Caco-2 (cell line): ENCODE measurements around the gene HDAC4. TPM values are rescaled to one million over a fixed set of nuclear protein-coding genes. Genes with fewer than 3 reads are reported as not detected.

Source experiments
- BruUV-seq: library from RNA; stranded (reverse); fragments of 400-500 nt; replicated peaks from 2 replicates; lab custom pipeline; 2021; lab: Mats Ljungman, UMichigan
- CTCF ChIA-PET: fragments of 300-600 bp; sonication (Branson Sonifier 250); formaldehyde crosslinking; loops from one replicate; lab custom pipeline; 2022; ENCODE audit warnings: antibody characterized with exemption; lab: Charles Lee
- POLR2A ChIA-PET: fragments of 300-600 bp; sonication (Branson Sonifier 250); formaldehyde crosslinking; loops from one replicate; lab custom pipeline; 2022; ENCODE audit warnings: antibody characterized with exemption; lab: Charles Lee
- DNase-seq, 2 experiments: peaks; one replicate each; pipeline versions ENCODE4 v3.0.0 to v3.0.0-alpha.2; 2020 to 2022
- H3K27me3 ChIP-seq: replicated peaks from 2 replicates; pipeline ENCODE4 v1.6.0; 2011; ENCODE audit warnings: low read length; ENCODE audit not compliant: control insufficient read depth, insufficient read depth
- H3K36me3 ChIP-seq: 2 replicates; pipeline ENCODE4 v1.5.1; 2011; ENCODE audit warnings: low read length; ENCODE audit not compliant: control insufficient read depth, insufficient read depth
- H3K4me1 ChIP-seq: fragments of 250-450 bp; sonication (Bioruptor Pico); 2 replicates; pipeline ENCODE4 v1.5.1; 2020; ENCODE audit warnings: mild to moderate bottlenecking
- H3K4me3 ChIP-seq: 2 replicates; pipeline ENCODE4 v1.5.1; 2011; ENCODE audit warnings: low read depth, mild to moderate bottlenecking, control low read depth, low read length
- H3K9me3 ChIP-seq: fragments of 250-450 bp; sonication (Bioruptor Pico); 2 replicates; pipeline ENCODE4 v1.5.1; 2020; ENCODE audit warnings: mild to moderate bottlenecking, moderate library complexity
- H3K27ac Mint-ChIP-seq: one replicate; pipeline ENCODE4 v1.8.0; 2022; ENCODE audit warnings: mixed read lengths; ENCODE audit not compliant: unreplicated experiment
- H3K27me3 Mint-ChIP-seq: one replicate; pipeline ENCODE4 v1.8.0; 2022; ENCODE audit warnings: mixed read lengths; ENCODE audit not compliant: insufficient read depth, unreplicated experiment
- H3K36me3 Mint-ChIP-seq: one replicate; pipeline ENCODE4 v1.8.0; 2022; ENCODE audit warnings: mild to moderate bottlenecking, mixed read lengths; ENCODE audit not compliant: insufficient read depth, unreplicated experiment
- H3K4me1 Mint-ChIP-seq: one replicate; pipeline ENCODE4 v1.8.0; 2022; ENCODE audit warnings: low read depth, mixed read lengths; ENCODE audit not compliant: unreplicated experiment
- H3K4me3 Mint-ChIP-seq: one replicate; pipeline ENCODE4 v1.8.0; 2022; ENCODE audit warnings: mild to moderate bottlenecking, moderate library complexity, mixed read lengths; ENCODE audit not compliant: unreplicated experiment
- H3K9me3 Mint-ChIP-seq: one replicate; pipeline ENCODE4 v1.8.0; 2022; ENCODE audit warnings: mixed read lengths; ENCODE audit not compliant: unreplicated experiment
- CTCF ChIP-seq, 2 experiments: fragments of 200-600 bp in 1 of 2; IDR thresholded peaks; 1 replicate in 1 of 2; 2 replicates in 1 of 2; pipeline versions ENCODE4 v1.5.1 to v1.8.0; 2011 to 2022; ENCODE audit warnings: antibody characterized with exemption in 1 of 2, control low read depth in 1 of 2, inconsistent platforms in 1 of 2, low read depth in 1 of 2, low read length in 1 of 2, mild to moderate bottlenecking in 1 of 2, moderate library complexity in 1 of 2; ENCODE audit not compliant: insufficient read depth in 1 of 2, severe bottlenecking in 1 of 2, unreplicated experiment in 1 of 2
- intact Hi-C: fragments of 100-400 bp; cut with micrococcal nuclease; formaldehyde crosslinking; loops from one replicate; pipeline ENCODE4 v1.10.0; 2022; ENCODE audit not compliant: unreplicated experiment
- total RNA-seq: library from RNA; stranded (reverse); gene quantifications from 2 replicates; pipeline ENCODE4 v1.2.3, GENCODE V29; 2022

HDAC4 gene
- total RNA-seq, 1 experiment from 2014 or later, result 15.5 TPM

DNA sequence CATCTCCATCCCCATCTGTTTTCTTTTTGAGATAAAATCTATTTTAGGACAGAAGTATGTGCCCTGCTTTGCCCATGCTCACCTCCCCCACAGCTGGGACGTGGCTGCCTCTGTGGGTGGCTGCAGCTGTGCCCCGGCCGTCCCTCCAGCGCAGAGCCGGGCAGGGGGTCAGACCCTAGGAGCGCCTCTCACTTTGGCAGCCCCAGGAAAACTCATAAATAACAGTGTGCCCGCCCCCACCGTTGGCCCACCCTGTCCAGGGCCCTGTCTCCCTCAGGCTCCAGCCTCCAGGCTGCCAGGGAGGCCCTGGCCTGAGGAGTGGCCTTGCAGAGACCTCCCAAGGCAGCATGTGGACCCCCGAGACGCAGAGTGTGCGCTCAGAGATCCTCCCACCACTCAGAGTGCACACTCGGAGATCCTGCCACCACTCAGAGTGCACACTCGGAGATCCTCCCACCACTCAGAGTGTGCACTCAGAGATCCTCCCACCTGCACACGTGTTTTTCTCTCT lies 374.8 kb downstream of the HDAC4 start:
- TF ChIP-seq CTCF (IDR thresholded peaks at IDR 0.05; ENCODE audit: insufficient read depth in 1 of 2, low read depth in 1 of 2, low read length in 1 of 2, severe bottlenecking in 1 of 2, unreplicated experiment in 1 of 2), result no peak
- ChIA-PET POLR2A (no interaction called here), CTCF (no interaction called here)
- Histone ChIP-seq H3K36me3 (no peaks in the 10 kb centered on the region), H3K4me3 (no peak overlapping the region), H3K4me1 (no peaks in the 10 kb centered on the region), H3K27me3 (no peaks in the 10 kb centered on the region), H3K9me3 (no peaks in the 10 kb centered on the region)
- no peak for DNase-seq
- H3K36me3 Mint-ChIP-seq, result peaks cover 6% of the 10 kb centered on the region
- H3K27ac Mint-ChIP-seq, result no peak overlapping the region
- no peak overlapping the region for H3K4me3 Mint-ChIP-seq
- H3K4me1 Mint-ChIP-seq, result no peaks in the 10 kb centered on the region
- H3K27me3 Mint-ChIP-seq, result no peaks in the 10 kb centered on the region
- BruUV-seq, result no TSS peak
- intact Hi-C loops, result no loop called here
- no peaks in the 10 kb centered on the region for H3K9me3 Mint-ChIP-seq

GRCh38 chr2:239025096-239025801 lies 375.6 kb downstream of the HDAC4 start:
- H3K9me3 Mint-ChIP-seq, result no peaks in the 10 kb centered on the region
- CTCF ChIA-PET, result no interaction called here

DNA sequence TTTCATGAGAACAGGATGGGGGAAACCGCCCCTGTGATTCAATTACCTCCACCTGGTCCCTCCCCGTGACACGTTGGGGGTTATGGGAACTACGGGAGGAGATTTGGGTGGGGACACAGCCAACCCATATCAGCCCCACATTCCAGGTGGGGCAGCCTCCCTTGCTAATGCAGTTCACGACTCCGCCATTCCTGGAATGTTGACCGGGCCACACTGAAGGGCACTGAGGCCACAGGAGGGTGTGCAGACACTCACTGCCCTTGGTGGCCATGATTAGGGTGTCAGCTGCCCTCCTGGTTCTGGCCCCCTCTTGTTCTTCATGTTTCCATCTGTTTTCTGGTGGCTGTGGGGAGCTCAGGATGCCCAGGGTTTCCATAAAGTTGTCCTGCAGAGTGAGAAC lies 376.6 kb downstream of the HDAC4 start:
- ChIA-PET CTCF (no interaction called here), POLR2A (no interaction called here)
- H3K4me3 ChIP-seq, result no peak overlapping the region
- DNase-seq, result no peak
- Mint-ChIP-seq H3K9me3 (no peaks in the 10 kb centered on the region), H3K4me1 (no peaks in the 10 kb centered on the region), H3K27ac (no peak overlapping the region), H3K36me3 (peaks cover 6% of the 10 kb centered on the region), H3K27me3 (no peaks in the 10 kb centered on the region), H3K4me3 (no peak overlapping the region)
- intact Hi-C loops, result no loop called here
- H3K36me3 ChIP-seq, result no peaks in the 10 kb centered on the region
- H3K9me3 ChIP-seq, result no peaks in the 10 kb centered on the region
- BruUV-seq, result no TSS peak
- H3K27me3 ChIP-seq, result no peaks in the 10 kb centered on the region
- H3K4me1 ChIP-seq, result no peaks in the 10 kb centered on the region
- no peak for TF ChIP-seq CTCF (IDR thresholded peaks at IDR 0.05; ENCODE audit: insufficient read depth in 1 of 2, low read depth in 1 of 2, low read length in 1 of 2, severe bottlenecking in 1 of 2, unreplicated experiment in 1 of 2)

More at GRCh38 chr2:239025096-239025801, 375.6 kb downstream of the HDAC4 start:
- no peak overlapping the region for H3K4me3 ChIP-seq
- Mint-ChIP-seq H3K27ac (no peak overlapping the region), H3K36me3 (peaks cover 6% of the 10 kb centered on the region), H3K4me3 (no peak overlapping the region), H3K4me1 (no peaks in the 10 kb centered on the region), H3K27me3 (no peaks in the 10 kb centered on the region)
- BruUV-seq, result no TSS peak
- POLR2A ChIA-PET, result no interaction called here
- TF ChIP-seq CTCF (IDR thresholded peaks at IDR 0.05; ENCODE audit: insufficient read depth in 1 of 2, low read depth in 1 of 2, low read length in 1 of 2, severe bottlenecking in 1 of 2, unreplicated experiment in 1 of 2), result no peak
- intact Hi-C loops, result no loop called here
- no peaks in the 10 kb centered on the region for H3K27me3 ChIP-seq
- H3K36me3 ChIP-seq, result no peaks in the 10 kb centered on the region
- no peak for DNase-seq
- H3K9me3 ChIP-seq, result no peaks in the 10 kb centered on the region
- no peaks in the 10 kb centered on the region for H3K4me1 ChIP-seq
